ENCODE measurements around the gene NEO1.

Gene NEO1

GRCh38 chr15:73051807-73052652 lies at the start of gene NEO1:
NEO1 (plus strand) TSS chr15:73052463; CDS start chr15:73052676, 213 bp downstream.
- peak; percentile 25 for DNase-seq (ENCODE audit: low read depth)

- no peak for DNase-seq (ENCODE audit: low read depth)
Measured at GRCh38 chr15:73004462-73004861, 47.8 kb upstream of the NEO1 start.

- DNase-seq (ENCODE audit: low read depth), result no peak
Measured at GRCh38 chr15:73005032-73005431, 47.2 kb upstream of the NEO1 start.

GRCh38 chr15:73005446-73005845 lies 46.8 kb upstream of the NEO1 start:
- no peak for DNase-seq (ENCODE audit: low read depth)

- DNase-seq (ENCODE audit: low read depth), result no peak
Measured at GRCh38 chr15:73006523-73006922, 45.7 kb upstream of the NEO1 start.

- DNase-seq (ENCODE audit: low read depth), result no peak
Measured at GRCh38 chr15:73009066-73010056, 42.9 kb upstream of the NEO1 start.

- DNase-seq (ENCODE audit: low read depth), result no peak
Measured at GRCh38 chr15:73010154-73011152, 41.8 kb upstream of the NEO1 start.

GRCh38 chr15:73014904-73015303 lies 37.4 kb upstream of the NEO1 start:
- DNase-seq (ENCODE audit: low read depth), result no peak

GRCh38 chr15:73015493-73015892 lies 36.8 kb upstream of the NEO1 start:
- DNase-seq (ENCODE audit: low read depth), result no peak

GRCh38 chr15:73017987-73018386 lies 34.3 kb upstream of the NEO1 start:
- DNase-seq (ENCODE audit: low read depth), result no peak

- no peak for DNase-seq (ENCODE audit: low read depth)
Measured at GRCh38 chr15:73019154-73019553, 33.1 kb upstream of the NEO1 start.

- DNase-seq (ENCODE audit: low read depth), result no peak
Measured at GRCh38 chr15:73019601-73020146, 32.6 kb upstream of the NEO1 start.

- DNase-seq (ENCODE audit: low read depth), result no peak
Measured at GRCh38 chr15:73021139-73021621, 31.1 kb upstream of the NEO1 start.

GRCh38 chr15:73022161-73022560 lies 30.1 kb upstream of the NEO1 start:
- no peak for DNase-seq (ENCODE audit: low read depth)

- no peak for DNase-seq (ENCODE audit: low read depth)
Measured at GRCh38 chr15:73023071-73023470, 29.2 kb upstream of the NEO1 start.

- no peak for DNase-seq (ENCODE audit: low read depth)
Measured at GRCh38 chr15:73024168-73024567, 28.1 kb upstream of the NEO1 start.

GRCh38 chr15:73026511-73027054 lies 25.7 kb upstream of the NEO1 start:
- no peak for DNase-seq (ENCODE audit: low read depth)

GRCh38 chr15:73028031-73028430 lies 24.2 kb upstream of the NEO1 start:
- DNase-seq (ENCODE audit: low read depth), result no peak

GRCh38 chr15:73028831-73029451 lies 23.3 kb upstream of the NEO1 start:
- DNase-seq (ENCODE audit: low read depth), result no peak

- no peak for DNase-seq (ENCODE audit: low read depth)
Measured at GRCh38 chr15:73030122-73030679, 22.1 kb upstream of the NEO1 start.
